ENCODE results near the gene OIT3.

DNA sequence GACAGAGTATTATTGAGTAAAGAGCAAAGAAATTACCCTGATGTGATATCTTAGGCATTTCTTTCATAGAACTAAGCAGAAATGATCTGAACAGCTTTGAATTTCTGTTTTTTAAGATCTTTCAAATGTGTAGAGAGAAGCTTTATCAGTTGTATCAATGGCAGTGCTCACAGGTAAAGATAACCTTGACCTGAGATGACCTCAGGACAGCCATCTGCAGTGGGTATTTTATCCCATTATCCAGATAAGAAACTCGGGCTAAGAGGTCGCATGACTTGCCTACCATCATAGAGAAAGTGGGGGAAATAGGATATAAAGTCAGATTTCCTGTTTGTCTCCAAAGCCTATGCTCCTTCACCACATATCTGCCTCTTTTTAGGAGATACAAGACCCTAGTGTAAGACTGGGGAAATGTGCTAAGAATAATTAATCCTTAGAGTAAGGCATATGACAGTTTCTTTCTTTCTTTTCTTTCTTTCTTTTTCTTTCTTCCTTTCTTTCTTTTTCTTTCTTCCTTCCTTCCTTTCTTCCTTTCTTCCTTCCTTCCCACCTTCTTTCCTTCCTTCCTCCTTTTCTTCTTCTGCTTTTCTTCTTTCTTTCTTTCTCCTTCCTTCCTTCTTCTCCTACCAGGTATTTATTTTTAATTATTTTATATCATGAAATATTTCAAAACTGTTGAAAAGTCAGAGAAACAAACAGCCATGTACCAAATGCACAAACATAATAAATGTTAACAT is 50.1 kb downstream of the OIT3 start:
- TF ChIP-seq POLR2A (IDR thresholded peaks at IDR 0.05; ENCODE audit: low read depth, low read length), result no peak
- TF ChIP-seq CTCF (IDR thresholded peaks at IDR 0.05; ENCODE audit: extremely low read depth in 1 of 2, insufficient read depth in 1 of 2, low read depth in 1 of 2, low read length in 2 of 2), result no peak
- TF ChIP-seq EZH2 (IDR thresholded peaks at IDR 0.05; ENCODE audit: borderline replicate concordance, low read depth, low read length, severe bottlenecking), result no peak

Measured in endothelial cell of umbilical vein (primary cell).